Femur (tissue), 1 donor: ENCODE data around the gene N4BP3.
"Not testable (repeated sequence)": the region's sequence is repeated elsewhere in the genome, so short reads cannot be mapped to it uniquely, and the experiment has no call there.

ENCODE experiments used
- DNase-seq: peaks from one replicate; pipeline ENCODE4 v3.0.0-alpha.2; 2017

Gene N4BP3, protein sequence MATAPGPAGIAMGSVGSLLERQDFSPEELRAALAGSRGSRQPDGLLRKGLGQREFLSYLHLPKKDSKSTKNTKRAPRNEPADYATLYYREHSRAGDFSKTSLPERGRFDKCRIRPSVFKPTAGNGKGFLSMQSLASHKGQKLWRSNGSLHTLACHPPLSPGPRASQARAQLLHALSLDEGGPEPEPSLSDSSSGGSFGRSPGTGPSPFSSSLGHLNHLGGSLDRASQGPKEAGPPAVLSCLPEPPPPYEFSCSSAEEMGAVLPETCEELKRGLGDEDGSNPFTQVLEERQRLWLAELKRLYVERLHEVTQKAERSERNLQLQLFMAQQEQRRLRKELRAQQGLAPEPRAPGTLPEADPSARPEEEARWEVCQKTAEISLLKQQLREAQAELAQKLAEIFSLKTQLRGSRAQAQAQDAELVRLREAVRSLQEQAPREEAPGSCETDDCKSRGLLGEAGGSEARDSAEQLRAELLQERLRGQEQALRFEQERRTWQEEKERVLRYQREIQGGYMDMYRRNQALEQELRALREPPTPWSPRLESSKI

DNA sequence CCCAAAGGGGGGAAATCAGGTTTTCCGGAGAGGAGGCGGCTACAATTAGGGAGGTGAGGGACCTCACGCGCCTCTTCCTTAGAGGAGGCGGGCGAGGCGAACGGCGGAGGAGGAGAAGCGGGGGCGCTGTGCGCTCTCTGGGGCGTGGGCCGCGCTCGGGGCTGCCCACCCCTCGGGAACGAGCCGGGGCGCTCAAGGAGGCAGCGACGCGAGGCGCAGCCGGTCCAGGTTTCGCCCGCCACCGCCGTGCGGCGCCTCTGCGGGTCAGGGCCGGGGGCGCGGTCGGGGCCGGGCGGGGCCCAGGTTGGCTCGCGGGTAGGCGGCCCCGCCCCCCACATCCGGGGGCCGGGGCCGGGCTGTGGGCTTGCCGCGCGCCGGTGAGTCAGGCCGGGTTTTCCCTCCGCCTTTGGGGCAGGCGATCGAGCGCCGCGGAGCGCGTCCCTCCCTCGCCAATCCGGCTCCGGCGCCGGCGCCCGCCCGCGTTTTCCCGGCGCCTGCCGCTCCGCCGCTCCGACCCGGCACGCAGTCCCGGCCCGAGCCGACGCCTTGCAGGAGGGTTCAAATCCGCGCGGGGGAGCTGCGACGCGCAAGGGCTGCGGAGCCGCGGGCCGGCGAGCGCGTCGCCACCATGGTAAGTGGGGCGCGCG is at the start of gene N4BP3:
TSS of gene N4BP3 (plus strand) at position 392 of the 647 bp plus-strand sequence. CDS start 6,052 bp downstream, outside the sequence.
- peak; percentile 76 for DNase-seq

DNA sequence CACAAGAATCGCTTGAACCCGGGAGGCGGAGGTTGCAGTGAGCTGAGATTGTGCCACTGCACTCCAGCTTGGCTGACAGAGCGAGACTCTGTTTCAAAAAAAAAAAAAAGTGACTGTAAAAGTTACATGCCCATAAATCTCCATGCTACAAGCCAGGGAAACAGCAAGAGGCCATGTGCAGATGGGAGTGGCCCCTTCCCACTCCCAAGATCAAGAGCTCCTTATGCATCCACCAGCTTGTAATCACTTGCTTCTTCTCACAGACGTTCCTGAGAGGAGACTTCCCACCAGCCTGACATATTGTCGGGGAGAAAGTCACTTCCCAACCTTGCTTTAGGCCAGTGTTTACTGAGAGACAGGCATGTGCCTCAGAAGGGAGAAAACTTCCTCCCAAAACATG is 45.6 kb upstream of the N4BP3 start:
- DNase-seq, result no peak

DNA sequence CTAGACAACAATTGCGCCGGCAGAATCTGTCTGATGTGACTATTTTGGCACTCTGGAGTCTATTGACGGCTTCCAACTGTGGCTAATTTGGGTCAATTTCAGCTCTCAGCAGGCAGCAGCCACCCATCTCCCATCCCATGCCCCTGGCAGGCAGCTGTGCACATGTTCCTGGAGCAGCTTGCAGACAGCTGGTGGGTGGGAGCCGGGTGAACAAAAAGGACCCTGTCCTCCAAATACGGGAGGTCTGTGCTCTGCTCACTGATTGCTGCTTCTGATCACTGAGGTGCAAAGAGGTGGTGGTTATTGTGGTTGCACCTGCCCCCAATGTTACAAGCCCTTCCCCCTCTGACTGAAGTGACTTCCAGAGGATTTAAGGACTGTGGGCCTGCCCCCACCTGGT is 45.0 kb upstream of the N4BP3 start:
- peak; percentile 63 for DNase-seq

DNA sequence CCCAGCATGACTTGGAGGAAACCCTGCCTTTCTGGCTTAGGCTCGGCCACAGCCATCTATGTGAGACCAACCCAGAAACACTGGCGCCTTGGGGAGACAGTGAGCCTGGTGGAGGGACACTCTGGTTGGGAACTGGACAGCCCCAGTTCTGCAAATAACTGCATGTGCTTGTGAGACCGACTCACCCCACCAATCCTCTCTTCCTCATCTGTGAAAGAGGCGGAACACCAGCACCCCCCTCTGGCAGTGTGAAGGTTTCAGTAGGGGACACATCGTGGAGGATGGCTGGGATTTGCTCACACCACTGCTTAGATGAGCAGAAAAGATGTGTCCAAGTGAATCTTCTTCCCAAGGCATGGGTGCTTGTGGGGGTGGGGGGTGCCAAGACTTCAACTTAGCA is 43.4 kb upstream of the N4BP3 start:
- no peak for DNase-seq

DNA sequence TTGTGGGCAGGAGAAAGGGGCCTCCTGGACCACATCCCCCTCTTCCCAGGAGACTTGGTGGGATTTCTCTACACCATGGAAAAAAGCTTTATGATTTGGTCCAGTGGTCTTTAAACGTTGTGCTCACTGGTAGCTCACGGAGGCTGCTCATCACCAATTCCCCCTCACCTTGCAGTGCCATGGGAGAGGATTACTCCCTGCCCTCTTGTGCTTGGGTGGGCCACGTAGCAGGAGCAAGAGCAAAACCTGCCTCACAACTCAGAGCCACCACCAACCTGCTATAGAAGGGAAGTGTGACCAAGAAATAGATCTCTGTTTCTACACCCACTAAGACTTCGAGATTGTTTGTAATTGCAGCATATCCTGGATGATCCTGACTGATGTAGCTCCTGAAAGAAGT is 42.2 kb upstream of the N4BP3 start:
- DNase-seq, result no peak

DNA sequence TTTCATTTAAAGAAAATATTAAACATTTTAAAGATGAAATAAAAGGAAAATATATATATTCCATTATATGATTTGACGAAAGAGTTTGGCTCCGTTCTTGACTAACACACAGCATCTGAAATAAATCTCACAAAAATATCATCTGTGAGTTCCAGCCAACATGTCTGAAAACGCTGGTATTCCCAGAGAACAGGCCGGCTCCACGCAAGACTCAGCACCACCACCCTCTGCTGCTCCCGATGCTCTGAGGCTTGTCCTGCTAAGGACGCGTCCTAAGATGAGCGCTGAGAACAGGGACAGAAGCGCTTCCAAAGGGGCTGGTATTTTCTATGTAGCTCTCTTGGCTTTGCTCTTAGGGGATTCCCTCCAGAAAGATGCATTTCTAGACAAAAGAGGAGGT is 40.6 kb upstream of the N4BP3 start:
- no peak for DNase-seq

DNA sequence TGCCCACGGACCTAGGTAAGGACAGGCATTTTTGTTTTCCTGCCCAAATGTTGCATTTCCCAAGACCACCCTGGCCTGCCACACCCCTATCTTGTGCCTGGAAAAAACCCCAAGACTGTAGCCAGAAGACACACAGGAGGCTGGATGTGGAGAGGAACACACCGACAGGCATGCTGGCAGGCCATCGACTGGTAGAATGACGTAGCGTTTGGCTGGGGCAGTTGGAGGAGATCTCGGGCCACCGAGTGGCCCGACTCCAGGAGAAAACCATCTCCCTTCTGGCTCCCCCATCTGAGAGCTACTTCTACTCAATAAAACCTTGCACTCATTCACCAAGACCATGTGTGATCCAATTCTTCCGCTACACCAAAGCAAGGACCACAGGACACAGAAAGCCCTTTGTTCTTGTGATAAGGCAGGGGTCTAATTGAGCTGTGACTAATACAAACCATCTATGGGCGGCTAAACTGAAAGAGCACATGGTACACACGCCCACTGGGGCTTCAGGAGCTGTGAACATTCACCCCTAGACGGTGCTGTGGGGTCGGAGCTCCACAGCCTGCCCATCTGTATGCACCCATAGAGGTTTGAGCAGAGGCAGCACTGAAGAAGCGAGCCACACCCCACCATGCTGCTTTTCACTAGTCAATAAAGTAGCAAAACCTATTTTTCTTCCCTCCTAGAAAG is 38.9 kb upstream of the N4BP3 start:
- DNase-seq, result no peak

DNA sequence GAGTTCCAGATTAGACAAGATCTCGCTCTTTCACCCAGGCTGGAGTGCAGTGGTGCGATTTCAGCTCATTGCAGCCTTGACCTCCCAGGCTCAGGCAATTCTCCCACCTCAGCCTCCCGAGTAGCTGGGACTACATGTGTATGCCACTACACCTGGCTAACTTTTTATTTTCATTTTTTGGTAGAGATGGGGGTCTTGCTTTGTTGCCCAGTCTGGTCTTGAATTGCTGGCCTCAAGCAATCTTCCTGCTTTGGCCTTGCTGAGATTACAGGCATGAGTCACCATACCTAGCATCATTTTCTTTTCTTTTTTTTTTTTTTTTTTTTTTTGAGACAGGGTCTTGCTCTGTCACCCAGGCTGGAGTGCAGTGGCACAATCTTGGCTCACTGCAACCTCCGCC is 36.4 kb upstream of the N4BP3 start:
- not testable (repeated sequence) for DNase-seq

DNA sequence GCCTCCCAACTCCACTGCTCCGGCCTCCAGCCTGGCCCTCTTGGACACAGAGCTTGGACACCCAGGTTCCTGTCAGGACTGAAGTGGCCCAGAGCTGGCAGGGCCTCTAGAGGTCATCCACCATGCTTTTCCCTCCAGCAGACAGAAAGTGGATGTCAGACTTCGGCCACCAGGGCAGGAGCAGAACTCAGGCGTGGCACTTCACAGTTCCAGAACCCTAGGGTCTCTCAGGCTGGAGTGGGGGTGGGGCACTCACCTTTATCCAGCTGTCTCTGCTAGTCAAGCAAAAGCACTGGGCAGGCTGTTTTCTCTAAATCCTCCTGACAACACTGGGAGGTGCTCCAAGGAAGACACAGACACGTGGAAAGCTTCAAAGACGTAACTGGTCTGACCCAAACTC is 35.6 kb upstream of the N4BP3 start:
- no peak for DNase-seq

DNA sequence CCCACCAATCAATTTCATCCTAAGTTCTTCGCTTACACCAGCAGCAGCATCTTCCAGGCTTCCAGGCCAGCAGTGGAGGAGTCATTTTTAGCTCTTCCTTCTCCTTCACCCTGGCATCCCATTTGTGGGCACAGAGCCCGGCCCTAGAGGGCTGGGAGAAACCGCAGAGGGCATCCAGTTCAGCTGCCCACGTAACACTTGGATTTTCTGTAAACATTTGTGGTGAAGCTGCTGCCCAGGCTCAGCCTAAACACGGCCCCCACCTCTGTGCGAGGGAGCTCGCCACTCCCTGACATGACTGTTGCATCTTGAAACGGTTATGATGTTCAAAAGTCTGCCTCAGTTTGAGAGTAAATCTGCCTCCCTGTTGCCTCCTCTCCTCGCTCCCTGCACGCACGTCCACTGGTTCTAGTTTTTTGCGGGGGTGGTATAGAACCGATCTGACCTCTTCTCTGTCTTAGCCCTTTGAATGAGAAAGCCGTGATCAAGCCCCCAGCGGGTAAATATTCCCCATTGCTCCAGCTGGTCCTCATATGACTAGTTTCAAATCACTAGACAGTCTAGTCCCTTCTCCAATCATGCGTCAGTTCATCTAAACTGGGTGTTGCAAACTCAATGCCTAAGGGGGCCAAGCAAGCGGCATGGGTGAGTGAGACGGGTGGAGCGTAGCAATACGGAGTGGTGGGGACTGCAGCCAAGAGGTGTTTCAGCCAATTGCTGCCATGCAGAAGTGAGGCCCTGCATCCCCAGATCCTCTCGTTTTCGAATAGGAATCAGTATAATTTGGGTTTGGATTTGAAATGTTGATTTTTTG is 34.9 kb upstream of the N4BP3 start:
- DNase-seq, result peak; percentile 71

DNA sequence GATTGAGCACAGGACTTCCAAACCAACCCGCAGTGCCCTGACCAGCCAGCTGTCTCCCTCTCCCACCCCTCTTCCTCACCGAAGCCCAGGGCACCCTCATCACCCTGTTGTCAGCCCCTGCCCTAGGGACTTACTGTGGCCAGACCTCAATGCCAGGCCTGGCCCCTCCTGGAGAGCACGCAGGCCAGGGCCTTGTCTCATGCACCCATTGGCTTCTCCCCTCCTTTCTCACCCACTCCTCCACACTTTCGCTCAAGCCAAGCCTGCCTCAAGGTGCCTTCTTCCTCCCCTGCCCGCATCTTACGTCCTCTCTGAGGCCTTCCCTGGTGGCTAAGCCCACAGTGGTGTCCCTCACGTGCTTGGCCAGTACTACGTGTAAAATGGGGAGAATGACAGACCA is 33.3 kb upstream of the N4BP3 start:
- no peak for DNase-seq

DNA sequence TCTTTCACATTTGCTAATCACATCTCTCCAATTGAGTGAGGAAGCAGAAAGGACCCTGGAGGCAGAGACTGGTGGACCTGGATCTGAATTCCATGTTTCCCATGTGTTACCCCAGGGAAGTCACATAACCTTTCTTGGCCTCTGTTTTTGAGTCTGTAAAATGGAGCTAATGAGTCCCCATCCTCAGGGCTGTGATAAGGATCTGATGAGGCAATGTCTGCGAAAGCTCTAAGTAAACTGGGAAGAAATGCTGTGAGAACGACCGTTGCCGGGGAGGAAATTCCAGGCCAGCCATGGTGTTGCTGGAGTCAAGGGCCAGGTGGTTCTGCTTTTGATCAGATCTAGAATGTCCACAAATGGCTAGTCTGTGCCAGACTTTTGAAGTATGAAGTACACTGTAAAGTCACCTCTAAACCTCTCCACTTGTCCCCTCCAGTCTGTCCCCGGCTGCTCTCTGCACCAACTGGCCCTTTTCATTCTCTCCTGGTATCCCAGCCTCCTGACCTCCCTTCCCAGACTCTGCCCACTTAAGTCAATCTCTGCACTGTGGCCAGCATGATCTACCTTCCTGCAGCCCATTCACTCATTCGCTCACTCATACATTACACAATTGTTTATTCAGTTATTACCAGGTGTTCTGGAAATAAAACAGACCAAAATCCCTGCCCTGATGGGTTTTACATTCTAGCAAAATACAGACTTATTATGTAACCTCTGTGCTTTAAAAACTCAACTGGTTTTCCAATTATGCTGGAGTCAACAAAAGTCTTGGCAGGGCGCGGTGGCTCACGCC is 32.5 kb upstream of the N4BP3 start:
- no peak for DNase-seq

DNA sequence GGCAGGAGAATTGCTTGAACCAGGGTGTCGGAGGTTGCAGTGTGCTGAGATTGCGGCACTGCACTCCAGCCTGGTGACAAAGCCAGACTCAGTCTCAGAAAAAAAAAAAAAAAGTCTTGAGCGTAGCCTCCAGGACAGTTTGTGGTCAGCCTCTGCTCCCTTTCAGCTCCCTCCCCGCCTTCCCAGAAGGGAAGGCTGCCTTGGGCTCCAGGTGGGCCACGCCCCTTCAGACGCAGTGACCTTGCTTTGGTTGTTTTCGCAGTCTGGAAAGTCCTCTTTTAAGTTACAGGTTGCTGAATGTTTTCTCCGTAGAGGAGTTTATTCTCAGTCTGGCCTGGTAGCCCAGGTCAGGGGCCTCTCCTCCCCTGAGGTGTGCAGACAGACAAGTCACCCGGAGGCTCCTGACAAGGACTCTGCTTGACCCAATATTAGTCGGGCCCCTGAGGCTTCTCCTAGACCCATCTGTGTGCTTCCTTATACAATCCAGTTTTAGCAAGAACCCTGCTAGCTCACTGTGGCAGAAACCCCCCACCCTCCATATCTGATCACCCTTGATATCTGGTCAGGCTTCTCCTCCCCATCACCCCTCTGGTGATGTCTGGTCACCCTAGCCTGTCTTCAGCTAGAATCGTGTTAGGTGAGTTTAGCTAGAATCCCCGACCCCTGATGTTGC is 31.6 kb upstream of the N4BP3 start:
- no peak for DNase-seq

DNA sequence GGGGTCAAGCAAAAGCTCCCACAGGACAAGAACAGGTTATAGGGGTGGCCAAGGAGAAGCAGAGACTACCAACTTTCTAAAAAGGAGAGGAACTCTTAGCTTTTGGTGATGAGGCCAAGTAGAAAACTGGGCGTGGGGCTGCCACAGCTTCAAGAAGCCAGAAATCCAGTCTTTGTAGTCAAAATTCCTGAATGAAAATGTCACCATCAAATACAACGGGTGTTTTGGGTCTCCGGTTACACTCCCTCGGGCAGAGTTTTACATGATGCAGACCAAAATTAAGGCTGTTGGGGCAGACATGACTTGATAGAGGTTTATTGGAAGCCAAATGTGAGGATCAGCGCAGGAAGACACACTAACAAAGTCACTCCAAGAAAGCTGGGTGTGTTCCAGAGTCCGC is 29.4 kb upstream of the N4BP3 start:
- no peak for DNase-seq

DNA sequence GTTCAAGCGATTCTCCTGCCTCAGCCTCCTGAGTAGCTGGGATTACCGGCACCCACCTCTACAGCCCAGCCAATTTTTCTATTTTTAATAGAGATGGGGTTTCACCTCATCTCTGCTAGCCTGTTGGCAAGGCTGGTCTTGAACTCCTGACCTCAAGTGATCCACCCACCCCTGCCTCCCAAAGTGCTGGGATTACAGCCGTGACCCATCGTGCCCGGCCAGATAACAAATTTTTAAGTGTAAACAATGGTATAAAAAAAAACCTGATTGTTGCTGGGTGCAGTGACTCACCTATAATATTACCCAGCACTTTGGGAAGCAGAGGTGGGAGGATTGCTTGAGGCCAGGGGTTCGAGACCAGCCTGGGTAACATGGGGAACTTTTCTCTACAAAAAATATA is 28.0 kb upstream of the N4BP3 start:
- DNase-seq, result no peak

DNA sequence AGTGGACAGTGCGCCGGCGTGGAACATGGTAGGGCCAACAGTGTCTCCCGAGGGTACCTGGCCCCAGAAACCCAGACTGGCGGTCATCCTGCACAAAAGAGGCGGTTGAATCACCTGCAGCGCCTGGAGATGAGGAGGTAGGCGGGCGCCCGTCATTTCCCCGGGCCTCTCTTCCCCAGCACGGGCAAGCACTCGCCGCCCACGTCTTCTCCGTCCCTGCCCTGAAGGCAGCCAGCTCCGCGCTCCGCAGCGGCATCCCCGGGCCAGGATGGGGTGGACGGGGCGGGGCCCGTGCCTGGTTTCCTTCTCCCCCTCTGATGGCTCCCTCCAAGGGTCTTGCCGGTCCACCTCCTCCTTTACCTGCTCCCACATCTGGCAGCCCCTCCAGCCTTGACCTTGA is 27.1 kb upstream of the N4BP3 start:
- DNase-seq, result no peak

DNA sequence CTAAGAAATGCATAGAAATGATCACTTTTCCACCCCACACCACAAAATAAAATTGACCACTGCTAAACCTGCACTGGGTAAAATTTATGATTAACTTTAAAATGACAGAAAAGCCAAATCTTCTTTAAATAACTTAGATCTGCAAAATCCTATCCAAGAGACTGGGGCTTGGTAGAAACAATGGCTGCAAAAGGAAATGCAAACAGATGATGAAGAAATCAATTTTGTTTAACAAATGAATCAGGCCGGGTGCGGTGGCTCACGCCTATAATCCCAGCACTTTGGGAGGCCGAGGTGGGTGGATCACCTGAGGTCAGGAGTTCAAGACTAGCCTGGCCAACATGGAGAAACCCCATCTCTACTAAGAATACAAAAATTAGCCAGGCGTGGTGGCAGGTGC is 26.1 kb upstream of the N4BP3 start:
- not testable (repeated sequence) for DNase-seq

DNA sequence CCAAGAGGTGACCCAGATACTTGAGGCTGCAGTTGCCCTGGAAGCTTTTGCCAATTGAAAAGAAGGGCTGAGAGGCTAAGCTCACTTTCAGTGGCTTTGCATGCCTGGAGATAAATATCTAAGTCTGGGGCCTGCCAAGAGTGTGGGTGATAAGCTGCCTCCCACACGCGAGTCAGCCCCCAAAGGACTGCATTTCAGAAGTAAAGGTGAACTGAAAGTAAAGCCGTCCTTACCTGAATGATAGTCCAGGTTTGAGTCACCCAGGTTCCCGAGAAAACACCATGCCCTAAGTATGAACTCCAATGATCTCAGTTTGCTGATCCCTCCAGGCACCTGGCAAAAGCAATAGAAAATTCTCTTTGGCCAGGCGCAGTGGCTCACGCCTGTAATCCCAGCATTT is 22.5 kb upstream of the N4BP3 start:
- no peak for DNase-seq

DNA sequence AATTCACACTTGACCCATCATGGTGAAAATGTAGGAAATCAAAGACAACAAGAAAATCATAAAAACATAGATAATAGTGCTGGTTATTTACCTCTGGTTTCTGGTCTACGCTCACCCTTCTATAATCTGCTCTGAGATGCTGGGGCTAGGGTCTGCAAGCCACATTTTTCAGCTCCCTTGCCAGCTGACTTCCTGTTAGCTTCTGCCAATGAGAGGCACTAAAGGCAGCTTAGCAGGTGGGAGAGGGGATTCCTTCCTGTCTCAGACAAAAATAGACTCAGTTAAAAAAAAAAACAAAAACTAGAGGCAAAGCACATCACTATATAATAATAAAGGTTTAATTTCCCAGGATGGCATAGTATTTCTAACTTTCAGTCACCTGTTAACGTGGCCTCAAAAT is 20.2 kb upstream of the N4BP3 start:
- no peak for DNase-seq

DNA sequence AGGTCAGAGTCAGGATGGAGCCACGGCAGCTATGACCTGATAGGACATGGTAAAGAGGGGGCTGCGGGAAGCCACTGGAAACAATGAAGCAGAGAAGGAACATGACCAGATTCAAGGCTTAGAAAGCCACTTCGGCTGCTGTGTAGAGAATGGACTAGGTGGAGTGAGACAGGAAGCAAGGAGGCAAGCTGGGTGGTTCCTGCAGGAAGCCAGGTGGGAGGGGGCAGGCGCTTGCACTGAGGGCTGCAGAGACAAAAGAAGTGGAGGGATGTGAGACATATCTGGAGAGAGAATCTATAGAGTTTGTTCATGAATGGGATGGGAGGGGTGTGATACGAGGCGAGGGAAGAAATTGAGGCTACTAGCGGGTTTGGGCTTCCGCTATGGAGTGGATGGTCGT is 19.0 kb upstream of the N4BP3 start:
- DNase-seq, result no peak

DNA sequence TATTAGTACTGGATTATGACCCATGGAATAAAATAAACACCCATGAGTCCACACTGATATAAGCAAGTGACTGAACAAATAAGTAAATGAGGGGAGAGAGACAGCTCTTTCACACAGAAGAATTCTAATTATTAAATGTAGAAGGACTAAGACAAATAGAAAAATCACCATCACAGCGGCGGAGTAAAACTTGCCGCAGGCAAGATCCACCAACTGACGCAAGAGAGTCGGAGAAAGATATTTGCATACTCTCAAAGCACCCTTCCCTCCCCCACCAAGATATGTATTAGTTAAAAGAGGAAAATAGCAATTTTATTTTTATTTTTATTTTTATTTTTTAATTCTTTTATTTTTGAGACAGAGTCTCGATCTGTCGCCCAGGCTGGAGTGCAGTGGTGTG is 14.6 kb upstream of the N4BP3 start:
- DNase-seq, result no peak
